ENCODE results near the gene NAV1.
"Not testable (repeated sequence)": the region's sequence is repeated elsewhere in the genome, so short reads cannot be mapped to it uniquely, and the experiment has no call there.

Gene NAV1

GRCh38 chr1:201538612-201539551 is at the start of gene NAV1:
TSS of gene NAV1 (plus strand) at chr1:201539127. CDS start at chr1:201622885, 83,758 bp downstream.
- peak within 1 kb of the TSS; percentile 52 for H3K27ac ChIP-seq
- peak within 1 kb of the TSS; percentile 45 for H3K4me3 ChIP-seq (ENCODE audit: low read depth, low read length)
- H3K36me3 ChIP-seq = no peaks in the 10 kb centered on the region
- H3K9me3 ChIP-seq (ENCODE audit: severe bottlenecking) = peaks cover 5% of the 10 kb centered on the region
- no peak for TF ChIP-seq CTCF (IDR thresholded peaks at IDR 0.05; ENCODE audit: low read depth, low read length)
- no peaks in the 10 kb centered on the region for H3K27me3 ChIP-seq (ENCODE audit: insufficient read depth, low read depth, severe bottlenecking)
- peak; percentile 86 for DNase-seq

GRCh38 chr1:201489643-201490261 is 49.2 kb upstream of the NAV1 start:
- no peak for DNase-seq
- H3K4me3 ChIP-seq (ENCODE audit: low read depth, low read length) = no peak overlapping the region
- no peaks in the 10 kb centered on the region for H3K36me3 ChIP-seq
- TF ChIP-seq CTCF (IDR thresholded peaks at IDR 0.05; ENCODE audit: low read depth, low read length) = no peak
- H3K27me3 ChIP-seq (ENCODE audit: insufficient read depth, low read depth, severe bottlenecking) = no peaks in the 10 kb centered on the region
- no peak overlapping the region for H3K27ac ChIP-seq
- peaks cover 10% of the 10 kb centered on the region for H3K9me3 ChIP-seq (ENCODE audit: severe bottlenecking)

- Histone ChIP-seq H3K4me3 (ENCODE audit: low read depth, low read length) (no peak overlapping the region), H3K27ac (no peak overlapping the region; the same call in 1 of the 2 replicates), H3K36me3 (no peaks in the 10 kb centered on the region), H3K27me3 (ENCODE audit: insufficient read depth, low read depth, severe bottlenecking) (no peaks in the 10 kb centered on the region), H3K9me3 (ENCODE audit: severe bottlenecking) (peaks cover 10% of the 10 kb centered on the region)
- no peak for TF ChIP-seq CTCF (IDR thresholded peaks at IDR 0.05; ENCODE audit: low read depth, low read length)
- DNase-seq = no peak
Observed at GRCh38 chr1:201490708-201491131, 48.2 kb upstream of the NAV1 start.

GRCh38 chr1:201491896-201492511 is 46.9 kb upstream of the NAV1 start:
- no peak overlapping the region for H3K4me3 ChIP-seq (ENCODE audit: low read depth, low read length)
- DNase-seq = no peak
- H3K36me3 ChIP-seq = no peaks in the 10 kb centered on the region
- peaks cover 10% of the 10 kb centered on the region for H3K9me3 ChIP-seq (ENCODE audit: severe bottlenecking)
- no peak for TF ChIP-seq CTCF (IDR thresholded peaks at IDR 0.05; ENCODE audit: low read depth, low read length)
- H3K27ac ChIP-seq = no peak overlapping the region
- H3K27me3 ChIP-seq (ENCODE audit: insufficient read depth, low read depth, severe bottlenecking) = no peaks in the 10 kb centered on the region

GRCh38 chr1:201493026-201493656 is 45.8 kb upstream of the NAV1 start:
- H3K9me3 ChIP-seq (ENCODE audit: severe bottlenecking); H3K27me3 ChIP-seq (ENCODE audit: insufficient read depth, low read depth, severe bottlenecking); H3K27ac ChIP-seq; H3K4me3 ChIP-seq (ENCODE audit: low read depth, low read length); H3K36me3 ChIP-seq; DNase-seq: not testable (repeated sequence)
